GM18502 (cell line): Measurements from ENCODE around the gene EIF3F.
"Not testable (repeated sequence)": the region's sequence is repeated elsewhere in the genome, so short reads cannot be mapped to it uniquely, and the experiment has no call there.

Experiments used
- ATAC-seq: cut with Tn5 transposase; IDR thresholded peaks from one replicate; pipeline ENCODE4 v1.9.1; 2021; ENCODE audit warnings: mild to moderate bottlenecking; ENCODE audit not compliant: unreplicated experiment, poor library complexity

Gene EIF3F

DNA sequence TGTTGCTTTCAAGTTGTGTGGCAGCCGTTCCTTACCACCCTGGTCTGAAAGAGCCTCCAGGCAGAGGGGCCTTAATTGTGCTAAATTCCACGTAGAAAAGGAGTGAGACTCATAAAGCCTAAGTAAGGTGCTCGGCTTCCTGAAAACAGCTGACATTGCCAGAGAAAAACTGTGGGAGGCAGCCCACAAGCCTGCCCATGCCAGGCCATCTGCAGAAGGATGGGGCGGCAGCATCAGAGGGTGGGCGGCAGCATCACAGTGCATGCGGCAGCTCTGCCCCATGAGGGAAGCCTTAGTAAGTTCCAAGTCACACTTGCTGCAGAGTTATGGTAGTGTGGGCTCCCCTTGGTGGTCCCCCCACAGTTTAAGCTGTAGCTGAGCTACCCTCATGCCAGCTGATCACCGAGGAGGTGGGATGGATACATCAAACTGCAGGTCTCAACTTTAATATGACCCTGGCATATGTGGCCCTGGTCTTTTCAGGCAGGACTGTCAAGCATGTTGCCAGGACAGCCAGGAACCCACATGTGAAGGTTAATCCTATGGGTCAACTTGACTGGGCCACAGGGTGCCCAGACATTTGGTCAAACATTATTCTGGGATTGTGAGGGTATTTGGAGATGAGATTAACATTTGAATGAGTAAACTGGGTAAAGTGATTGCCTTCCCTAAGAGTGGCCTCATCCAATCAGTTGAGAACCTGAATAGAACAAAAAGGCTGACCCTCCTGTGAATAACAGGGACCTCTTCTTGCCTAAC, 3.1 kb upstream of the EIF3F start:
- ATAC-seq: no peak

DNA sequence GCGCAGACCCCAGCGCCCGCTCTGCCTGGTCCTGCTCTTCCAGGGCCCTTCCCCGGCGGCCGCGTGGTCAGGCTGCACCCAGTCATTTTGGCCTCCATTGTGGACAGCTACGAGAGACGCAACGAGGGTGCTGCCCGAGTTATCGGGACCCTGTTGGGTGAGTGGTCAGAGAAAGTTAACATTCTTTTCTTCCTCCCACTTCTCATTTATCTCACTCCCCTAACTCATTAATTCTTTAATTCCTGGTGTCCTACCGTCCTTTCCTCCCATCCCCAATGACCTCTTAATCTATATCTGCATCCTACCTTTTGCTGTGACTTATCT, 385 bp downstream of the EIF3F start:
- ATAC-seq: not testable (repeated sequence)

DNA sequence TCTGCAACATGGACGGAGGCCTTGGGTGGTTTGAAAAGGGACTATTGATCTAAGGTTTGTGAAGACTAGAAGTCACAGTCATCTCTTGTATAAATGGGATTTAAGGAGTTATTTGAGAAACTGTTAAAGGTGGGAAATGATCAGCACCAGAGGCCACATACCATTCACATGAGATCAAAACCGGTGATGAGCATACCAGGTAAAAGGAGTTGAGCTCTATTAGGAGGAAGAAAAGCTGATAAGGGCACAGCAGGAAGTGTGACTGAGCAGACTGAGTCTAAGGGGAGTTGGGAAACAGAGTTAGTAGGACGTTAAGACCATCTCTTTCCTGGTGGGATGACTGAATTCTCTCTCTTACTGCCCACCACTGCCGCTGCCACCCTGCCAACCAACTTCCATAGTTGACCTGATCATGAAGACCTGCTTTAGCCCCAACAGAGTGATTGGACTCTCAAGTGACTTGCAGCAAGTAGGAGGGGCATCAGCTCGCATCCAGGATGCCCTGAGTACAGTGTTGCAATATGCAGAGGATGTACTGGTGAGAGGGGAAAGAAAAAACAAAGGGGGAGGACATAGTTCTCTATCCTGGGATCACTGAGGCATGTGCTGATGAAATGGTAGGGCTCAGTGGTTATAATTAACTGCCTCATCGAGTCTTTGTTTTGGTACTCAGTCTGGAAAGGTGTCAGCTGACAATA, 7.6 kb downstream of the EIF3F start:
- ATAC-seq: no peak

DNA sequence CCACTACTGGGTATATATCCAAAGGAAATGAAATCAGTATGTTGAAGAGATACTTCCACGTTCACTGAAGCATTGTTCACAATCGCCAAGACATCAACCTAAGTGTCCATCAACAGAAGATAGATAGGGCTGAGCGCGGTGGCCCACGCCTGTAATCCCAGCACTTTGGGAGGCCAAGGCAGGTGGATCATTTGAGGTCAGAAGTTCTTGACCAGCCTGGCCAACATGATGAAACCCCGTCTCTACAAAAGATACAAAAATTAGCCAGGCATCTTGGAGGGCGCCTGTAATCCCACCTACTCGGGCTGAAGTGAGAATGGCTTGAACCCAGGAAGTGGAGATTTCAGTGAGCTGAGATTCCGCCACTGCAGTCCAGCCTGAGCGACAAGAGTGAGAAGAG, 12.7 kb downstream of the EIF3F start:
- ATAC-seq: no peak

DNA sequence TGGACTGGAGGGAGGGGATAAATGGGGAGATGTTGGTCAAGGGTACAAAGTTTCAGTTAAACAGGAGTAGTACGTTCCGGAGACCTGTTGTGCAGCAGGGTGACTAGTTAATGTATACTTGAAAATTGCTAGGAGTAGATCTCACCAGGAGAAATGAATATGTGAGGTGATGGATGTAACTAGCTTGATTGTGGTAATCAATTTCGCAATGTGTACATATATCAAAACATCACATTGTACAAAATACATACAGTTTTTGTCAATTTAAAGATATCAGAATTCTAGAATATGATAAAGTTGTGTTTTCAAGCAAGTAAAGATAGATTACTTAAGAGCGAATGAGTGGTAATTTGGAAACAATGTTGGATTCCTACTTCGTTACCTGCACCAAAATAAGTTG, 13.3 kb downstream of the EIF3F start:
- ATAC-seq: no peak

- no peak for ATAC-seq
Measured at GRCh38 chr11:8002676-8003075, 15.5 kb downstream of the EIF3F start.

DNA sequence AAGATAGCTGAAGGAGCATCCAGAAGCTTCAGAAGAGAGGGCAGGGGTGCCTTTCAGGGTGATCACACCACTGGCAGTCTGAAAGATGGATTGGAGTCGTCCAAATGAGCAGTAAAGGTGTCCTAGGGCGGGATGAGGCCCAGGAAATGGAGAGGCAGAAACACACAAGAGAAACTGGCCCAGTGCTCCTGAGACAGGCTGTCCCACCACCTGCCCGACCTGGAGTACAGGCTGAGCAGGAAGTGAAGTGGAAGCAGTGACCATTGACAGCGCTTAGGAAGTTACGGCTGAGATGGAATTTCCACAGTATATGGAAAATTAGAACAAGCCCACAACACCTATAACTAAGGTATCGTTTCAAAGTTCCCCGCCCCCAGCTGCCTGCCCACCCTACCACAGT, 16.1 kb downstream of the EIF3F start:
- no peak for ATAC-seq

DNA sequence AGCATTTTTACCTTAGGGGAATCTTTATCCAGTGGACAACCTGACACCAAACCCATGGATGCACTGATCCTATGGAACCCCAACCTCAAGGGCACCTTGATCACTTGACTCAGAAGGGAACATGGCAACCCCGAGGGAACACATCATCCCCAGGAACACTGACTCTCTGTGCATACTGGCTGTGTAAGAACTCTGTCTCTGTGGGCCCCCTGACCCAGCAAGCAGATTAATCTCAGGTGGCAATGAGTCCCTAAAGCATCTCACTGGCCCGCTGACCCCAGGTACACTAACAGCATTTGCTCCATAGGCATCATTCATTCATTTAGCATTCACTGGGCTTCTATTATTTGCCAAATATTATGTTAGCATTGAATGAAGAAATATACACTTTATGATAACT, 16.9 kb downstream of the EIF3F start:
- no peak for ATAC-seq

- no peak for ATAC-seq
Measured at GRCh38 chr11:8005556-8005955, 18.4 kb downstream of the EIF3F start.

GRCh38 chr11:8006349-8006977, 19.3 kb downstream of the EIF3F start:
- peak; percentile 76 for ATAC-seq

GRCh38 chr11:8008212-8008611, 21.1 kb downstream of the EIF3F start:
- no peak for ATAC-seq

DNA sequence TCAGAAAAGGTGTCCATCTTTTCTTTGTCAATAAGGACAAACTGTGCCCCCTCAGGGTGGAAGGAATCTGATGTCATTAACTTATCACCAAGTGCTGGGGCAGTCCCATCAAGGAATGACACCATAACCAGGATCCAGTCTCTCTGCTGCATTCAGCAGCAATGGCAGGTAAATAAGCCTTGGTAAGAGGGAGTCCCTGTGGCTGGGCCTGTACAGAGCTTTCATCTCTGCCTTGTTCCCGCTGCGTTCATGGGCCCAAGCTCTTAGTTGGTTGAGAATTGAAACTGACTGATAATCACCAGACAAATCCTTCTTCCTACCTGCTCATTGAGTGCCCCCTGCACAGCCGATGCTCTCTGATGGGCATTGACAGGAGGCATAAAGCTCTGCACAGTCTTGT, 22.7 kb downstream of the EIF3F start:
- no peak for ATAC-seq

- ATAC-seq: no peak
Measured at GRCh38 chr11:8011371-8011770, 24.2 kb downstream of the EIF3F start.

DNA sequence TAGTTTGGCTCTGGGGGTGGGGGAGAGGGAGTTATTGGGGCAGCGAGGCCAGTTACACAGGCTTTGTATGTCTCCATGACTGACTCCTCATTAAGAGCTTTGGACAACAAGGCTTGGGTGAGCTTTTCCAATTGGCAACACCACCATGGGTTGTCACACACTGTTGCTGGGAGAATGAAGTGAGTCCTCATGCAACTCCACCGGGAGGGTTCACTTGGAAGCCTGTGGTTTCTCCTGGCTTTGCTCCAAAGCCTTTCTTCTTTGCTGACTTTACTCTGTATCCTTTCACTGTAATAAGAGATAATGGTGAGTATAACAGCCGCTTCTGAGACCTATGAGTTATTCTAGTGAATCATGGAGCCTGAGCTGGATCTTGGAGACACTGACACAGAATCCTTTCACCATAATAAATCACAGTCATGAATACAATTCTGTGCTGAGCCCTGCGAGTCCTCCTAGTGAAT, 24.9 kb downstream of the EIF3F start:
- no peak for ATAC-seq

DNA sequence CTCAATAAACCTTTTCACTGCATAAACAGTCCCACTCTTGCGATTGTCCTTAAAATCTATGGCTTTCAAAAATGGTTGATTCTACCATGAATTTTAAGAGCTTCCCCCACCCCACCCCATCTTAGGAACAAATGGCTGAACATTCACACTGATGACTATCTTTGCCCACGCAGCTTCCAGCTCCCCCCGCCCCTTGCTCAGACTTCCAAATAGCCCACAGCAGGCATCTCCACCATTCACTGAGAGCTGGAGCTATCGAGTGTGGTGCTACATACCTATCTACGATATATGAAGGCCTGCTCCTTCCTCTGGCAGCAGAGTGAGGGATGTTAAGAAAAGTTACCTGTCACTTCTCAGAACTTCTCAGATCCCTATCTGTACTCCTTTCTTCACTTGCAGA, 26.7 kb downstream of the EIF3F start:
- no peak for ATAC-seq

DNA sequence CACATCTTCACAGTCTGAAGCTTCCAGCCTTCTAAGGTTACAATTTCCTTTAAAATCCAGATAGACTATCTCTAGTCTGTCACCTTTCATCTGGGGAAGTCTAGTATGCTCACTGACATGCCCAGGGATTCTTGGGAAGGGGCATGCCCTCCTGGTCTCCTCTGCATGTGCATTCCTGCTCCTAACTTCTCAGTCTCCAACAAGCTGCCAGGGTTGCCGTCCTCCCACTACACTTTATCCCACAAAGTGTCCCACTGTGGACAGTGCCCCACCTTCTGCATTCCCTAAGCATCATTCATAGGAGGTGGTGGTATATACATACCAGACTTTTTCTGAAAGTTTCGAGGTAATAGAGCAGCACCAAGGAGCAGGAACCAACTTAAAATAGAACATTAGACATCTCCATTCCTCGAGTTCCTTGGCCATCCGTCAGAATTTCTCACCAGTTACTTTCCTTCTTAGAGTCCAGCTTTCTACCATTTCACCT, 28.7 kb downstream of the EIF3F start:
- no peak for ATAC-seq

GRCh38 chr11:8016440-8016839, 29.3 kb downstream of the EIF3F start:
- no peak for ATAC-seq

- no peak for ATAC-seq
Measured at GRCh38 chr11:8017071-8017470, 29.9 kb downstream of the EIF3F start.

DNA sequence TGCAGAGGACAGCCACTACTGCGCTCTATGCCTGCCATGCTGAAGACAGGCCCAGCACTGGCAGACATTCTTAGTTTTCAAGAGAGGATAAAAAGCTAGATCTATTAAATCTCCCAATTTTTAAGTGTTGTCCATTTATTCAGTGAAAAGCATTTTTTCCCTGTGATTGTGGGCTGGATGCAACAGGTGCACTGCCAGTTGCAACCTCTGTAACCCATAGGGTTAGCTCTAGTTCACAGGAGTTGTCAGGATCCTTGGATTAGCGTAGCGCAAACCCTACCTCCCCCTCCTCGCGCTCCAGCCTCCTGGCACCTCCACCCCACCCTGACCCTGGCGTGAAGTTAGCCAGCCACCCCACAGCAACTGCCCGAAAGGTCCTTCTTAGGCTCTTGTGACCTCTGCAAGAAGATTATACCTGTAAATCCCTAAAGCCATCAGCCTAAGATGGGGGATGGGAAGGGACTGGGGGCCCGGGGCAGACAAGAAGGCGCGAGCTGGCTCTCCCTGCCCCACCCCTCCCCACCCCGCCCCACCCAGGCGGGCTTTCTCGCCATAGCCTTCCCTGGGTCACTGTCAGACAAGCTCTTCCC, 30.9 kb downstream of the EIF3F start:
- ATAC-seq: no peak

- ATAC-seq: no peak
Measured at GRCh38 chr11:8018484-8019313, 31.6 kb downstream of the EIF3F start.
